Measurements from ENCODE around the gene CLDN12.

Gene CLDN12

DNA sequence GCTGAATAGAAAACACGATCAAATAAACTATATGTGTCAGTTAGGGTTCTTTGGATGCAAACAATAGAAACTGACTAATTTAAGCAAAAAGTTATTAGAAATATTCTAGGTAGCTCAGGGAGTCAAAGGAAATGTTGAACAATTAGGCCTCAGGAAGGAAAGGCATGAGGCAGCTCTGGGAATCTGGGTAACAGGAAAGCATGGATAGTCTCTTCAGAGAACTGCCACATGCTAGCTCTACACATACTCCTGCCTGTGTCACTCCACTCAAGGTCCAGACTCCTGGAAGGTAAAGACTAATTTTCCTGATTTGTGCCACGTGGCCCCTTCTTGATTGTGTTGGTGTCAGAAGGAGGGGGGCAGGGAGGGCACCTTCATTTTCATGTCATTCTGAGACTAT is 42.4 kb downstream of the CLDN12 start:
- no peaks in the 10 kb centered on the region for H3K9me3 ChIP-seq
- H3K4me1 ChIP-seq = no peaks in the 10 kb centered on the region
- H3K27me3 ChIP-seq = no peaks in the 10 kb centered on the region
- DNase-seq = no peak
- TF ChIP-seq, protein P1, sequence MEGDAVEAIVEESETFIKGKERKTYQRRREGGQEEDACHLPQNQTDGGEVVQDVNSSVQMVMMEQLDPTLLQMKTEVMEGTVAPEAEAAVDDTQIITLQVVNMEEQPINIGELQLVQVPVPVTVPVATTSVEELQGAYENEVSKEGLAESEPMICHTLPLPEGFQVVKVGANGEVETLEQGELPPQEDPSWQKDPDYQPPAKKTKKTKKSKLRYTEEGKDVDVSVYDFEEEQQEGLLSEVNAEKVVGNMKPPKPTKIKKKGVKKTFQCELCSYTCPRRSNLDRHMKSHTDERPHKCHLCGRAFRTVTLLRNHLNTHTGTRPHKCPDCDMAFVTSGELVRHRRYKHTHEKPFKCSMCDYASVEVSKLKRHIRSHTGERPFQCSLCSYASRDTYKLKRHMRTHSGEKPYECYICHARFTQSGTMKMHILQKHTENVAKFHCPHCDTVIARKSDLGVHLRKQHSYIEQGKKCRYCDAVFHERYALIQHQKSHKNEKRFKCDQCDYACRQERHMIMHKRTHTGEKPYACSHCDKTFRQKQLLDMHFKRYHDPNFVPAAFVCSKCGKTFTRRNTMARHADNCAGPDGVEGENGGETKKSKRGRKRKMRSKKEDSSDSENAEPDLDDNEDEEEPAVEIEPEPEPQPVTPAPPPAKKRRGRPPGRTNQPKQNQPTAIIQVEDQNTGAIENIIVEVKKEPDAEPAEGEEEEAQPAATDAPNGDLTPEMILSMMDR (IDR thresholded peaks at IDR 0.05; ENCODE audit: low read depth, low read length) = no peak
- H3K4me3 ChIP-seq (ENCODE audit: low read depth, low read length) = no peak overlapping the region
- H3K36me3 ChIP-seq = no peaks in the 10 kb centered on the region

DNA sequence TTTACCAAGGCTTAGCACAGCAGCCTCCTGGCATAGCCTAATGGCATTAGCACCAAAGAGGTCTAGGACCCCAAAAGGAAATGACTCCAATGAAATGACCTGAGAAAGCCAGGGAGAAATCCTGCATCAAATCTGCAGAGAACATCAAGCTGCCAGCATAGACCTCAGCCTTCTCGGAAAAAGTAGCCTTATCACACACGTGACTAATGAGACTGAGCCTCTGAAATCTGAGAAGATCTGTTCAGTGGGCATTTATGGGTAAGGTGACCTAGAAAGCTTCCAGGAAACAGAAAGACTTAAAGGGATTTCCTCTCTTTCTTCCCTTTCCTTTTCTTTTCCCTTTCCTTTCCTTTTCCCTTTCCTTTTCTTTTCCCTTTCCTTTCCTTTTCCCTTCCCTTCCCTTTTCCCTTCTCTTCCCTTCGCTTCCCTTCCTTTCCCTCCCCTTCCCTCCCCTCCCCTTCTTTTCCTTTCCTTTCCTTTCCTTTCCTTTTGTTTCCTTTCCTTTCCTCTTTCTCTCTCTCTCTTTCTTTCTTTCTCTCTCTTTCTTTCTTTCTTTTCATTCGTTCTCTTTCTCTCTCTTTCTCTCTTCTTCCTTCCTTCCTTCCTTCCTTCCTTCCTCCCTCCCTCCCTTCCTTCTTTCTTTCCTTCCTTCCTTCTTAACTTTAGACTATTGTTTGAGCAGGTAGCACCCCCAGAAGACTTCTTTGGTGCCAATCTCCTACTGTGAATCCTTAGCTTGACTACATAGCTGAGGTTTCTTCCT is 43.1 kb downstream of the CLDN12 start:
- H3K4me1 ChIP-seq = no peaks in the 10 kb centered on the region
- H3K4me3 ChIP-seq (ENCODE audit: low read depth, low read length) = no peak overlapping the region
- H3K9me3 ChIP-seq = no peaks in the 10 kb centered on the region
- no peaks in the 10 kb centered on the region for H3K36me3 ChIP-seq
- DNase-seq = no peak
- TF ChIP-seq, protein P1 (IDR thresholded peaks at IDR 0.05; ENCODE audit: low read depth, low read length) = no peak
- H3K27me3 ChIP-seq = no peaks in the 10 kb centered on the region

DNA sequence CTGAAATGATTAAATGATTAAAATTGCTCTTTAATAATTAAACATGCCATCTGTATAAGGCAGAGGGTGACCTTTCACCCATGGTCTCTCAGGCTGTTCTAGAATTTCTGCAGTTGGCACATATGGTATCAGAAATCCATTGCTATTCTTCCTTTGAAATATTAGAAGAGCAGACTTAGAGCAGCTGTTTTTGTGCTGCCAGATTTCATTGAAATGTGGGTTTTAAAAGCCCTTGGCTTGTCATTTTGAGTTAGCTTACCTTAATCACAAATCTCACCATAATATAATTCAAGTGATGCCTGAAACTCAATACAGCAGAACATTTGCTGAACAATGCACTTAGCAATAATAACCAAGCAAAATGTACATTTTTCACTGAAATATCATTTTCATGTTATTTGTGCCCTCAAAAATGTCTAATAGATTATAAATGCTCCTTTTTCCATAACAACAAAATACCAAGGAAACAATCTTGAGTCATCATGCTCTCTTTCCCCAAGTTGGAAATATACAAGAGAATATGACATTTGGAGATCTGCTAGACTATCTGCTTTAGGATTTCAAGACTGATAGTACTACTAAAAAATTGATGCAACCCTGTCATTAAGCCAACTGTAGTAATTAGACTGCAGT is 50.1 kb downstream of the CLDN12 start:
- DNase-seq = no peak
- H3K4me3 ChIP-seq (ENCODE audit: low read depth, low read length) = no peak overlapping the region
- H3K36me3 ChIP-seq = no peaks in the 10 kb centered on the region
- no peaks in the 10 kb centered on the region for H3K27me3 ChIP-seq
- TF ChIP-seq, protein P1 (IDR thresholded peaks at IDR 0.05; ENCODE audit: low read depth, low read length) = no peak
- no peaks in the 10 kb centered on the region for H3K4me1 ChIP-seq
- no peaks in the 10 kb centered on the region for H3K9me3 ChIP-seq

DNA sequence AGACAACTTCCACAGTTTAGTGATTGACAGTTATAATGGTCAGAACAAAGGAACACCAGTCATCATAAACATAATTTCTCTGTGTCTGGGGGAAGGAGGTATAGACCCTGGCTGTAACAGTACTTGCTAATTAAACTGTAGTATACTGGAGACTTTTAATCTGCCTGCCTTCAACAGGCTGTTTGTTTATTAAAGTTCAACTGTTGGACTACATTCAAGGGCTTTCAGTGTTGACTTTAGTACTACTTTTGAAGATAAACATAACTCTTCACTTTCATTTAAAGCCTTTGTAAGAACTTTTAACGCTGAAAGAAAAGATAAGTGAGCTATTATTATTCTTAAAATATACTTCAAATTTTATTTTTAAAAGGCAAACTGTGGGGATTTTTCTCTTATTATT is 50.7 kb downstream of the CLDN12 start:
- H3K4me3 ChIP-seq (ENCODE audit: low read depth, low read length) = no peak overlapping the region
- TF ChIP-seq, protein P1 (IDR thresholded peaks at IDR 0.05; ENCODE audit: low read depth, low read length) = no peak
- H3K36me3 ChIP-seq = no peaks in the 10 kb centered on the region
- H3K27me3 ChIP-seq = no peaks in the 10 kb centered on the region
- no peaks in the 10 kb centered on the region for H3K9me3 ChIP-seq
- no peaks in the 10 kb centered on the region for H3K4me1 ChIP-seq
- DNase-seq = no peak

DNA sequence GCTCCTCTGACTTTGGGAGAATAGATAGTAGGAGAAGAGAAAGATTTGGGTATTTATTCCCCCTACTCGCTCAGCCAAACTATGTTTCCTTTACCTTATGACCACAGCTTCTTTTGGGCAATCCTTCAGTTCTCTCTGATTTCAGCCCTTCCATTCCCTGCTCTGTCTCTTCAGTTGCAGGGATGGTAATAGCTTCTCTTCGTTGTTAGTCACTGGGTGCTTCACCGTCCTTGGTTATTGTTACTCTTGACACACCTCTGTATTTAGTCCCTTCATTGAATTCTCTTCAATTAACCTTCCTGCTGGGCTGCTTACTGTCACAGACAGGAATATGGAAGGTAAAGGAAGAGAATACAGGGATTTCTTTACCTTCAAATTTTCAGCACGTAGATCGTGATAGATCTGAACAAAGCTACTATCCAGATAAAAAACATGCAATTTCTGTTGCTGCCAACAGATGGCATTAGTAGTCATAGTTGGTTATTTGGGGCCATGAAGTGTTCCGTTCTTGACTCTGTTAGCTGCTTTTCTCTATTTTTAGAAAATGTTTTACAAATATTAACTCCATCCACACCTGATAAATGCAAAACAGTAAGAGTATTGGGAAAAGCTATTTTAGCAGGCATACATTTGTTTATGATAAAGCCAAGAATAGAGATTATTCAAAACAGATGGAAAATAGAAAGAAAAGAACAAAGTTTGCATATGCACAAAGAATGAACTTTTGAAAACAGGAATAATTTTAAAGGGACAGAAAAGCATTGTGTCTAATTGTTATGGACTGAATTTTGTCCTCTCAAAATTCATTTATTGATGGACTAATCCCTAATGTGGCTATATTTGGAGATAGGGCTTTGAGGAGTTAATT is 52.1 kb downstream of the CLDN12 start:
- H3K36me3 ChIP-seq = no peaks in the 10 kb centered on the region
- H3K9me3 ChIP-seq = no peaks in the 10 kb centered on the region
- H3K4me1 ChIP-seq = no peaks in the 10 kb centered on the region
- DNase-seq = no peak
- H3K4me3 ChIP-seq (ENCODE audit: low read depth, low read length) = no peak overlapping the region
- TF ChIP-seq, protein P1 (IDR thresholded peaks at IDR 0.05; ENCODE audit: low read depth, low read length) = peak; percentile 73
- H3K27me3 ChIP-seq = no peaks in the 10 kb centered on the region
